ENCODE data around the gene MYO5B.
"Not testable (repeated sequence)": the region's sequence is repeated elsewhere in the genome, so short reads cannot be mapped to it uniquely, and the experiment has no call there.

DNA sequence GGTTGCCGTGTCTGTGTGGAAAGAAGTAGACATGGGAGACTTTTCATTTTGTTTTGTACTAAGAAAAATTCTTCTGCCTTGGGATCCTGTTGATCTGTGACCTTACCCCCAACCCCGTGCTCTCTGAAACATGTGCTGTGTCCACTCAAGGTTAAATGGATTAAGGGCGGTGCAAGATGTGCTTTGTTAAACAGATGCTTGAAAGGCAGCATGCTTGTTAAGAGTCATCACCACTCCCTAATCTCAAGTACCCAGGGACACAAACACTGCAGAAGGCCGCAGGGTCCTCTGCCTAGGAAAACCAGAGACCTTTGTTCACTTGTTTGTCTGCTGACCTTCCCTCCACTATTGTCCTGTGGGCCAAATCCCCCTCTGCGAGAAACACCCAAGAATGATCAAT lies 394.5 kb downstream of the MYO5B start:
- not testable (repeated sequence) for TF ChIP-seq JUND (IDR thresholded peaks at IDR 0.05); MAX (IDR thresholded peaks at IDR 0.05); POLR2AphosphoS5 (IDR thresholded peaks at IDR 0.05; ENCODE audit: low read depth, low read length); EZH2 (IDR thresholded peaks at IDR 0.05); POLR2A (IDR thresholded peaks at IDR 0.05; ENCODE audit: borderline replicate concordance, extremely low read depth, insufficient read depth, insufficient read length); YY1 (IDR thresholded peaks at IDR 0.05; ENCODE audit: extremely low read depth, insufficient replicate concordance, low read depth, low read length); SP1 (IDR thresholded peaks at IDR 0.05; ENCODE audit: low read depth); EGR1 (IDR thresholded peaks at IDR 0.05; ENCODE audit: low read depth); RAD21 (IDR thresholded peaks at IDR 0.05; ENCODE audit: low read depth); SIN3A (IDR thresholded peaks at IDR 0.05; ENCODE audit: low read depth); EZH2phosphoT487 (IDR thresholded peaks at IDR 0.05; ENCODE audit: borderline replicate concordance); ELF1 (IDR thresholded peaks at IDR 0.05; ENCODE audit: borderline replicate concordance, low read depth)
- TF ChIP-seq, protein P1, sequence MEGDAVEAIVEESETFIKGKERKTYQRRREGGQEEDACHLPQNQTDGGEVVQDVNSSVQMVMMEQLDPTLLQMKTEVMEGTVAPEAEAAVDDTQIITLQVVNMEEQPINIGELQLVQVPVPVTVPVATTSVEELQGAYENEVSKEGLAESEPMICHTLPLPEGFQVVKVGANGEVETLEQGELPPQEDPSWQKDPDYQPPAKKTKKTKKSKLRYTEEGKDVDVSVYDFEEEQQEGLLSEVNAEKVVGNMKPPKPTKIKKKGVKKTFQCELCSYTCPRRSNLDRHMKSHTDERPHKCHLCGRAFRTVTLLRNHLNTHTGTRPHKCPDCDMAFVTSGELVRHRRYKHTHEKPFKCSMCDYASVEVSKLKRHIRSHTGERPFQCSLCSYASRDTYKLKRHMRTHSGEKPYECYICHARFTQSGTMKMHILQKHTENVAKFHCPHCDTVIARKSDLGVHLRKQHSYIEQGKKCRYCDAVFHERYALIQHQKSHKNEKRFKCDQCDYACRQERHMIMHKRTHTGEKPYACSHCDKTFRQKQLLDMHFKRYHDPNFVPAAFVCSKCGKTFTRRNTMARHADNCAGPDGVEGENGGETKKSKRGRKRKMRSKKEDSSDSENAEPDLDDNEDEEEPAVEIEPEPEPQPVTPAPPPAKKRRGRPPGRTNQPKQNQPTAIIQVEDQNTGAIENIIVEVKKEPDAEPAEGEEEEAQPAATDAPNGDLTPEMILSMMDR (IDR thresholded peaks at IDR 0.05 in 2 of 3, conservative IDR thresholded peaks at IDR 0.05 in 1 of 3; ENCODE audit: borderline replicate concordance in 1 of 3, insufficient read depth in 1 of 3, low read depth in 2 of 3, low read length in 2 of 3): not testable (repeated sequence)
